GM19455 (cell line): ENCODE data around the gene TMEM178B.

Source experiments
- ATAC-seq: cut with Tn5 transposase; IDR thresholded peaks from one replicate; pipeline ENCODE4 v1.9.1; 2021; ENCODE audit not compliant: unreplicated experiment

TMEM178B gene

GRCh38 chr7:141511676-141512396 lies 438.0 kb downstream of the TMEM178B start:
- ATAC-seq = no peak

- no peak for ATAC-seq
Measured at GRCh38 chr7:141512597-141512996, 438.7 kb downstream of the TMEM178B start.

- ATAC-seq = no peak
Measured at GRCh38 chr7:141513720-141514119, 439.9 kb downstream of the TMEM178B start.

GRCh38 chr7:141515941-141516340 lies 442.1 kb downstream of the TMEM178B start:
- no peak for ATAC-seq

- ATAC-seq = no peak
Measured at GRCh38 chr7:141519623-141520022, 445.8 kb downstream of the TMEM178B start.

- ATAC-seq = no peak
Measured at GRCh38 chr7:141522657-141523342, 448.9 kb downstream of the TMEM178B start.

GRCh38 chr7:141525973-141526514 lies 452.2 kb downstream of the TMEM178B start:
- no peak for ATAC-seq

- ATAC-seq = no peak
Measured at GRCh38 chr7:141527076-141527475, 453.2 kb downstream of the TMEM178B start.

GRCh38 chr7:141528399-141528798 lies 454.5 kb downstream of the TMEM178B start:
- no peak for ATAC-seq
